HFF-Myc (cell line): ENCODE results near the gene RPS29.
"Not testable (repeated sequence)": the region's sequence is repeated elsewhere in the genome, so short reads cannot be mapped to it uniquely, and the experiment has no call there.

Source experiments
- DNase-seq: peaks from one replicate; pipeline ENCODE4 v3.0.0-alpha.2; 2011; ENCODE audit warnings: low read depth; ENCODE audit errors: extremely low read depth
- H3K4me3 ChIP-seq: replicated peaks from 2 replicates; pipeline ENCODE4 v1.5.1; 2011; ENCODE audit warnings: low read depth, mild to moderate bottlenecking, control low read depth, low read length
- TF ChIP-seq, protein P1 (sequence below): IDR thresholded peaks from 2 replicates; pipeline ENCODE4 v1.5.1; 2012; ENCODE audit warnings: mild to moderate bottlenecking, low read depth, low read length, control low read depth; ENCODE audit errors: missing control alignments

Gene RPS29

DNA sequence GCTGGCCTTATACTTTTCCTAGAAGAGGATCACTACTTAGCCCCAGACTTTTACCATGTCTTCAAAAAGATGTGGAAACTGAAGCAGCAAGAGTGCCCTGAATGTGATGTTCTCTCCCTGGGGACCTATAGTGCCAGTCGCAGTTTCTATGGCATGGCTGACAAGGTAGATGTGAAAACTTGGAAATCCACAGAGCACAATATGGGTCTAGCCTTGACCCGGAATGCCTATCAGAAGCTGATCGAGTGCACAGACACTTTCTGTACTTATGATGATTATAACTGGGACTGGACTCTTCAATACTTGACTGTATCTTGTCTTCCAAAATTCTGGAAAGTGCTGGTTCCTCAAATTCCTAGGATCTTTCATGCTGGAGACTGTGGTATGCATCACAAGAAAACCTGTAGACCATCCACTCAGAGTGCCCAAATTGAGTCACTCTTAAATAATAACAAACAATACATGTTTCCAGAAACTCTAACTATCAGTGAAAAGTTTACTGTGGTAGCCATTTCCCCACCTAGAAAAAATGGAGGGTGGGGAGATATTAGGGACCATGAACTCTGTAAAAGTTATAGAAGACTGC, 35.9 kb upstream of the RPS29 start:
- DNase-seq = no peak
- TF ChIP-seq, protein P1, sequence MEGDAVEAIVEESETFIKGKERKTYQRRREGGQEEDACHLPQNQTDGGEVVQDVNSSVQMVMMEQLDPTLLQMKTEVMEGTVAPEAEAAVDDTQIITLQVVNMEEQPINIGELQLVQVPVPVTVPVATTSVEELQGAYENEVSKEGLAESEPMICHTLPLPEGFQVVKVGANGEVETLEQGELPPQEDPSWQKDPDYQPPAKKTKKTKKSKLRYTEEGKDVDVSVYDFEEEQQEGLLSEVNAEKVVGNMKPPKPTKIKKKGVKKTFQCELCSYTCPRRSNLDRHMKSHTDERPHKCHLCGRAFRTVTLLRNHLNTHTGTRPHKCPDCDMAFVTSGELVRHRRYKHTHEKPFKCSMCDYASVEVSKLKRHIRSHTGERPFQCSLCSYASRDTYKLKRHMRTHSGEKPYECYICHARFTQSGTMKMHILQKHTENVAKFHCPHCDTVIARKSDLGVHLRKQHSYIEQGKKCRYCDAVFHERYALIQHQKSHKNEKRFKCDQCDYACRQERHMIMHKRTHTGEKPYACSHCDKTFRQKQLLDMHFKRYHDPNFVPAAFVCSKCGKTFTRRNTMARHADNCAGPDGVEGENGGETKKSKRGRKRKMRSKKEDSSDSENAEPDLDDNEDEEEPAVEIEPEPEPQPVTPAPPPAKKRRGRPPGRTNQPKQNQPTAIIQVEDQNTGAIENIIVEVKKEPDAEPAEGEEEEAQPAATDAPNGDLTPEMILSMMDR = no peak
- peak overlapping the region; percentile 87 for H3K4me3 ChIP-seq

DNA sequence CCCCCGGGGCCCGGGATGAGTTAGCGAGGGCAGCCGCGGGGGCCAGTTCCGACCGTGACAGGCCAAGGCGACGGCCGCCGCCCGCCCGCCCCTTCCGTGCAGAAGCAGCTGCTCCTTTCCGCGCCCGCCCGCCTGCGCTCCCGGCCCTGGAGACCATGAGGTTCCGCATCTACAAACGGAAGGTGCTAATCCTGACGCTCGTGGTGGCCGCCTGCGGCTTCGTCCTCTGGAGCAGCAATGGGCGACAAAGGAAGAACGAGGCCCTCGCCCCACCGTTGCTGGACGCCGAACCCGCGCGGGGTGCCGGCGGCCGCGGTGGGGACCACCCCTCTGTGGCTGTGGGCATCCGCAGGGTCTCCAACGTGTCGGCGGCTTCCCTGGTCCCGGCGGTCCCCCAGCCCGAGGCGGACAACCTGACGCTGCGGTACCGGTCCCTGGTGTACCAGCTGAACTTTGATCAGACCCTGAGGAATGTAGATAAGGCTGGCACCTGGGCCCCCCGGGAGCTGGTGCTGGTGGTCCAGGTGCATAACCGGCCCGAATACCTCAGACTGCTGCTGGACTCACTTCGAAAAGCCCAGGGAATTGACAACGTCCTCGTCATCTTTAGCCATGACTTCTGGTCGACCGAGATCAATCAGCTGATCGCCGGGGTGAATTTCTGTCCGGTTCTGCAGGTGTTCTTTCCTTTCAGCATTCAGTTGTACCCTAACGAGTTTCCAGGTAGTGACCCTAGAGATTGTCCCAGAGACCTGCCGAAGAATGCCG, 35.1 kb upstream of the RPS29 start:
- H3K4me3 ChIP-seq = peak overlapping the region; percentile 87
- no peak for DNase-seq
- TF ChIP-seq, protein P1 = no peak

DNA sequence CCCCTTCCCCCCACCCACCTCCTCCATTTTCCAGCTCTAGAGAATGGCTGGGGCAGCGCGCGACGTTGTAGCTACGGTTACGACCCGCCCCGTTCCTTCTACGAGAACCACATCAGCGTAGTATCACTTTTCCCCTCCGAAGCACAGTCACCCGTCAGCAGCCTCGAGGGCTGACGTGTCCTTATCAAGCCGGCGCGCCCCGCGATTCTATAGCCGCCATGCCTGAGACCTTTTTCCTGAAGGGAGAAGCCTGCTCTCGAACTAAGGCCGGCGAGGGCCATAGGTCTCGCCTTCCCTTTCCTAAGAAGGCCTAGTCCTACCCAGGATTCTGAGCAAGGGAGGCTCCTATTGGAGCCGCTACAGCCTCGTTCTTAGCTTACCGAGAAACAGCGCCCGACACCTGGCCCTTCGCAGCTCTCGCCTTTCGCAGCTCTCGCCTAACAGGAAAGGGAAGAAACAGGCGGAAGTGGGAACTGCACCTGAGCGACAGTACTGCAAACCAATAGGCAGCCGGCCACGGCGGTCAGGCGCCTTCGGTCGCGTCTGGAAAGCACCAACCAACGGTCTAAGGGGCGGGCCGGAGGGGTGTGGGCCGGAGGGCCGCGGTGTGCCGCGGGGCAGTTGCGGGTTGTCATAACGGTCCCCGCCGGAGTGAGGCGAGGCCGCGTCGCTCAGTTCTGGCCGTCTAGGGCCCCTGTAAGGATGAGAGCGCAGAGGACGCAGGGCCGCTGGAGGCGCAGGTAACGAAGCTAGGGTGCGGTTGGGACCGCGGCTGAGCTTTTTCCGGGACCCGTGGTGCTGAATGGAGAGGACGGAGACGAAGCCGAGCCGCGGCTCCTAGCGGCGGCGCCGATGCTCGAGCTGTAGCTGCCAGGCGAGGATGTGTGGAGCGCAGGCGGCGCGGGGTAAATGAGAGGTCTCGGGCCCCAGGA, 34.3 kb upstream of the RPS29 start, which contains the start of the genes MGAT2 and RPL36AL:
Gene MGAT2, plus strand, starts transcription at position 618 of the 932 bp plus-strand sequence. CDS start 470 bp downstream, outside the sequence.
Gene RPL36AL, minus strand, starts transcription at position 445 of the 932 bp plus-strand sequence. CDS start 1,522 bp downstream, outside the sequence.
- peak within 1 kb of the TSS; percentile 87 for H3K4me3 ChIP-seq
- DNase-seq = peak; percentile 98
- TF ChIP-seq, protein P1 = no peak

DNA sequence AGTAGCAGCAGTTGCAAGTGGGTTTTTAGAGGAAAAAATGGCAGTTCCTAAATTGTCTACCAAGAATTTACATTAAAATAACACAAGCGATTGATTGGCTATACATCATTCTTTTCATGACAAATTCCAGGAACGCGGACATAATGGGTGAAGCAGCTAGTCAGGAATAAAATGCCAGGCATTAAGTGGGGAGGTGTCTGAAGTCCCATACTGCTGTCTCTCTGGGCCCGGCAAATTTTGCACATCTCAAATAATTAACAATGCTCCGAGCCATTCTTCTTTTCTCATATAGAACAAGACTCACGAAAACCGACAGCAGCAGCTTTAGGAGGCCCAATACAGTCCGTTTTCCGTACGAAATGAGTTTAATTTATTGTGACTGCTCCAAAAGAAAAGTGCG, 33.5 kb upstream of the RPS29 start:
- no peak for DNase-seq
- TF ChIP-seq, protein P1 = no peak

DNA sequence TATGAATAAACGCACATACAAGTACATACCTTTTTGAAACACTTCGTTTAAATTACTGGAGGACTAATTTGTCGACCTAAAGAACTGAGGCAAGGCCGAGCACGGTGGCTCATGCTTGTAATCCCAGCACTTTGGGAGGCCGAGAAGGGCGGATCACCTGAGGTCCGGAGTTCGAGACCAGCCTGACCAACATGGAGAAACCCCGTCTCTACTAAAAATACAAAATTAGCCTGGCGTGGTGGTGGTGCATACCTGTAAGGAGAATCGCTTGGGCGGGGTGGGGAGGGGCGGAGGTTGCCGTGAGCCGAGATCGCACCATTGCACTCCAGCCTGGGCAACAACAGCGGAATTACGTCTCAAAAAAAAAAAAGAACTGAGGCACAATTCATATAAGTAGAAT, 33.1 kb upstream of the RPS29 start:
- not testable (repeated sequence) for DNase-seq
- H3K4me3 ChIP-seq = peak overlapping the region; percentile 87

More for the DNA sequence above, 33.5 kb upstream of the RPS29 start:
- H3K4me3 ChIP-seq = peak overlapping the region; percentile 87

DNA sequence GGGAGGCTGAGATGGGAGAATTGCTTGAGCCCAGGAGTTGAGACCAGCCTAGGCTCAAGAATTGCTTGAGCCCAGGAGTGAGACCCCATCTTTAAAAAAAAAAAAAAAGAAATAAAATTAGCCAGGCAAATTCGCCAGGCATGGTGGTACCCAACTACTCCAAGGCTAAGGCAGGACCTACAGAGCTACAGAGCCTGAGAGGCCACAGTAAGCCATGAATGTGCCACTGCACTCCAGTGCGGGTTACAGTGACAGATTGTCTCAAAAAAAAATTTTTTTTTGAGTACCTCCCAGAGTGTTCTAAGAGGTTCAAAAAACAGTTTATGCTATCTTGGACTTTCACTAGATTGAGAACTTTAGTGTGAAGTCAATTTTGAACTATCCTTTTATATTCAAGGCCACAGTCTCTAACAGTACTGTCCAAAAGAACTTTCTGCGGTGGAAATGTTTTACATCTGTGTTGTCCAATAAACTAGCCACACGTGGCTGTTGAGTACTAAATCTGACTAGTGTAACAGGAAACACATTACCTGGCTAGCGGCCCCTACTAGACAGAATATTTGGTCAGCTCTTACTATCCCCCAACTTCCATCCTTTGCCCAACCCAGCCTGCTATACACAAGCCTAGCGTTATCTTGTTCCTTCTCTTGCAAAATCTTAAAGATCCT, 31.8 kb upstream of the RPS29 start:
- H3K4me3 ChIP-seq = no peak overlapping the region
- DNase-seq = no peak
- TF ChIP-seq, protein P1 = no peak
